Trophoblast cell (in vitro differentiated cells and primary cell): ENCODE data around the gene DTD1.

Experiments
- DNase-seq, 2 donors: peaks; one replicate each; pipeline ENCODE4 v3.0.0-alpha.2; 2016
- H2AFZ ChIP-seq: 2 replicates; pipeline ENCODE4 v1.6.1; 2013; ENCODE audit warnings: low read length, moderate library complexity, mild to moderate bottlenecking; ENCODE audit not compliant: insufficient read depth, poor library complexity
- H2AK5ac ChIP-seq: 2 replicates; pipeline ENCODE4 v1.6.1; 2013; ENCODE audit warnings: mild to moderate bottlenecking, low read length
- H2BK120ac ChIP-seq: 2 replicates; pipeline ENCODE4 v1.6.1; 2013; ENCODE audit warnings: low read length, mild to moderate bottlenecking, moderate library complexity; ENCODE audit not compliant: insufficient read depth, poor library complexity
- H2BK12ac ChIP-seq: 2 replicates; pipeline ENCODE4 v1.6.1; 2013; ENCODE audit warnings: mild to moderate bottlenecking, low read length, moderate library complexity
- H2BK5ac ChIP-seq: 2 replicates; pipeline ENCODE4 v1.6.1; 2013; ENCODE audit warnings: low read length, low read depth, moderate library complexity, mild to moderate bottlenecking; ENCODE audit not compliant: poor library complexity
- H3K14ac ChIP-seq: 2 replicates; pipeline ENCODE4 v1.6.1; 2013; ENCODE audit warnings: mild to moderate bottlenecking, low read length
- H3K18ac ChIP-seq: 2 replicates; pipeline ENCODE4 v1.6.1; 2013; ENCODE audit warnings: mild to moderate bottlenecking, low read length
- H3K23ac ChIP-seq: 2 replicates; pipeline ENCODE4 v1.6.1; 2013; ENCODE audit warnings: low read length
- H3K27ac ChIP-seq: 2 replicates; pipeline ENCODE4 v1.5.1; 2013; ENCODE audit warnings: low read depth, mild to moderate bottlenecking, inconsistent platforms, low read length, moderate library complexity
- H3K27me3 ChIP-seq: 2 replicates; pipeline ENCODE4 v1.6.1; 2013; ENCODE audit warnings: inconsistent platforms, mild to moderate bottlenecking, low read length, moderate library complexity; ENCODE audit not compliant: insufficient read depth
- H3K36me3 ChIP-seq, 2 experiments: 1 replicate in 1 of 2; 2 replicates in 1 of 2; pipeline ENCODE4 v1.6.1; 2013; ENCODE audit warnings: low read length in 2 of 2, mild to moderate bottlenecking in 2 of 2, moderate library complexity in 1 of 2; ENCODE audit not compliant: insufficient read depth in 2 of 2, control insufficient read depth in 1 of 2
- H3K4ac ChIP-seq: 2 replicates; pipeline ENCODE4 v1.6.1; 2013; ENCODE audit warnings: low read depth, mild to moderate bottlenecking, low read length, moderate library complexity
- H3K4me1 ChIP-seq, 2 experiments: 1 replicate in 1 of 2; 2 replicates in 1 of 2; pipeline ENCODE4 v1.6.1; 2013; ENCODE audit warnings: low read length in 2 of 2, mild to moderate bottlenecking in 2 of 2, moderate library complexity in 1 of 2; ENCODE audit not compliant: insufficient read depth in 2 of 2, control insufficient read depth in 1 of 2
- H3K4me2 ChIP-seq: 2 replicates; pipeline ENCODE4 v1.6.1; 2013; ENCODE audit warnings: inconsistent platforms, mild to moderate bottlenecking, low read length, moderate library complexity
- H3K4me3 ChIP-seq: 2 replicates; pipeline ENCODE4 v1.5.1; 2013; ENCODE audit warnings: mild to moderate bottlenecking, low read depth, low read length, inconsistent platforms
- H3K79me1 ChIP-seq: one replicate; pipeline ENCODE4 v1.6.1; 2013; ENCODE audit warnings: low read length
- H3K79me2 ChIP-seq: 2 replicates; pipeline ENCODE4 v1.6.1; 2013; ENCODE audit warnings: low read length, mild to moderate bottlenecking; ENCODE audit not compliant: control insufficient read depth, insufficient read depth, poor library complexity
- H3K9ac ChIP-seq: 2 replicates; pipeline ENCODE4 v1.6.1; 2013; ENCODE audit warnings: mild to moderate bottlenecking, low read length
- H3K9me3 ChIP-seq: 2 replicates; pipeline ENCODE4 v1.6.1; 2013; ENCODE audit warnings: low read depth, mild to moderate bottlenecking, control low read depth, inconsistent platforms, low read length; ENCODE audit not compliant: insufficient read depth
- H4K12ac ChIP-seq: 2 replicates; pipeline ENCODE4 v1.6.1; 2013; ENCODE audit warnings: low read depth, mild to moderate bottlenecking, low read length, moderate library complexity
- H4K8ac ChIP-seq: 2 replicates; pipeline ENCODE4 v1.6.1; 2013; ENCODE audit warnings: low read depth, mild to moderate bottlenecking, low read length, moderate library complexity
- H4K91ac ChIP-seq: one replicate; pipeline ENCODE4 v1.6.1; 2013; ENCODE audit warnings: low read depth, mild to moderate bottlenecking, low read length, moderate library complexity
- WGBS: extraction: QIAGEN DNeasy Blood & Tissue Kit; methylation state at CpG from one replicate; pipeline ENCODE4 v1.1.7; 2013; ENCODE audit warnings: missing lambda C conversion rate; ENCODE audit not compliant: insufficient read length, insufficient coverage; ENCODE audit errors: extremely low coverage; 5-methylcytosine and 5-hydroxymethylcytosine counted together

The DTD1 gene

GRCh38 chr20:18589941-18590674 is 2.3 kb downstream of the DTD1 start:
- H3K18ac ChIP-seq: no peak overlapping the region
- H3K9me3 ChIP-seq: no peaks in the 10 kb centered on the region
- peaks cover 3% of the 10 kb centered on the region for H3K79me2 ChIP-seq
- H2AFZ ChIP-seq: no peak overlapping the region
- WGBS: no CpG with 5 or more reads among the region's 8 CpGs
- no peak overlapping the region for H4K12ac ChIP-seq
- no peak overlapping the region for H2BK12ac ChIP-seq
- H3K79me1 ChIP-seq: peaks cover 5% of the 10 kb centered on the region
- no peak overlapping the region for H3K4me2 ChIP-seq
- H3K27me3 ChIP-seq: no peaks in the 10 kb centered on the region
- no peak overlapping the region for H4K91ac ChIP-seq
- no peak overlapping the region for H3K4ac ChIP-seq
- DNase-seq: no peak
- no peak overlapping the region for H2BK5ac ChIP-seq
- H3K4me1 ChIP-seq: peaks cover 2 to 5% of the 10 kb centered on the region in 2 experiments
- no peaks in the 10 kb centered on the region for H3K36me3 ChIP-seq
- H2BK120ac ChIP-seq: no peak overlapping the region
- H3K23ac ChIP-seq: no peak overlapping the region
- no peak overlapping the region for H3K9ac ChIP-seq
- H3K4me3 ChIP-seq: no peak overlapping the region
- no peak overlapping the region for H2AK5ac ChIP-seq
- H3K27ac ChIP-seq: no peak overlapping the region
- no peak overlapping the region for H4K8ac ChIP-seq
- no peak overlapping the region for H3K14ac ChIP-seq

GRCh38 chr20:18596270-18596669 is 8.4 kb downstream of the DTD1 start:
- no peaks in the 10 kb centered on the region for H3K9me3 ChIP-seq
- H3K27me3 ChIP-seq: no peaks in the 10 kb centered on the region
- H3K4me3 ChIP-seq: no peak overlapping the region
- no peak overlapping the region for H3K4ac ChIP-seq
- no peaks in the 10 kb centered on the region for H3K79me2 ChIP-seq
- H2BK12ac ChIP-seq: no peak overlapping the region
- H3K18ac ChIP-seq: no peak overlapping the region
- H3K4me2 ChIP-seq: no peak overlapping the region
- no peak overlapping the region for H2BK5ac ChIP-seq
- no peak overlapping the region for H2AK5ac ChIP-seq
- DNase-seq: no peak
- no peak overlapping the region for H3K23ac ChIP-seq
- H3K4me1 ChIP-seq: no peaks in the 10 kb centered on the region
- no peak overlapping the region for H2BK120ac ChIP-seq
- no peak overlapping the region for H4K8ac ChIP-seq
- H3K14ac ChIP-seq: no peak overlapping the region
- H2AFZ ChIP-seq: no peak overlapping the region
- no peaks in the 10 kb centered on the region for H3K79me1 ChIP-seq
- no peak overlapping the region for H4K12ac ChIP-seq
- H3K9ac ChIP-seq: no peak overlapping the region
- H3K27ac ChIP-seq: no peak overlapping the region
- H3K36me3 ChIP-seq: peaks cover 0 to 2% of the 10 kb centered on the region in 2 experiments
- H4K91ac ChIP-seq: no peak overlapping the region

GRCh38 chr20:18609741-18610140 is 21.9 kb downstream of the DTD1 start:
- no peaks in the 10 kb centered on the region for H3K36me3 ChIP-seq
- H2AK5ac ChIP-seq: no peak overlapping the region
- no peak overlapping the region for H4K12ac ChIP-seq
- H3K9ac ChIP-seq: no peak overlapping the region
- no peak overlapping the region for H2BK120ac ChIP-seq
- no peak overlapping the region for H3K23ac ChIP-seq
- H4K91ac ChIP-seq: no peak overlapping the region
- H2BK5ac ChIP-seq: no peak overlapping the region
- no peaks in the 10 kb centered on the region for H3K79me1 ChIP-seq
- no peak overlapping the region for H3K4me2 ChIP-seq
- no peaks in the 10 kb centered on the region for H3K9me3 ChIP-seq
- H3K27me3 ChIP-seq: no peaks in the 10 kb centered on the region
- H3K27ac ChIP-seq: no peak overlapping the region
- no peak overlapping the region for H3K18ac ChIP-seq
- no peaks in the 10 kb centered on the region for H3K79me2 ChIP-seq
- H3K4ac ChIP-seq: no peak overlapping the region
- H3K14ac ChIP-seq: no peak overlapping the region
- H2AFZ ChIP-seq: no peak overlapping the region
- DNase-seq: no peak
- H4K8ac ChIP-seq: no peak overlapping the region
- H3K4me1 ChIP-seq: no peaks in the 10 kb centered on the region
- H2BK12ac ChIP-seq: no peak overlapping the region
- H3K4me3 ChIP-seq: no peak overlapping the region

GRCh38 chr20:18611492-18611891 is 23.6 kb downstream of the DTD1 start:
- no peak overlapping the region for H3K27ac ChIP-seq
- no peaks in the 10 kb centered on the region for H3K27me3 ChIP-seq
- no peaks in the 10 kb centered on the region for H3K4me1 ChIP-seq
- H3K18ac ChIP-seq: no peak overlapping the region
- no CpG with 5 or more reads among the region's 8 CpGs for WGBS
- H2AFZ ChIP-seq: no peak overlapping the region
- no peak overlapping the region for H3K14ac ChIP-seq
- no peak overlapping the region for H3K23ac ChIP-seq
- H3K9me3 ChIP-seq: no peaks in the 10 kb centered on the region
- no peak overlapping the region for H2AK5ac ChIP-seq
- no peak overlapping the region for H2BK12ac ChIP-seq
- no peak overlapping the region for H2BK5ac ChIP-seq
- H3K79me2 ChIP-seq: no peaks in the 10 kb centered on the region
- no peak overlapping the region for H4K12ac ChIP-seq
- H3K9ac ChIP-seq: no peak overlapping the region
- no peak overlapping the region for H4K91ac ChIP-seq
- H2BK120ac ChIP-seq: no peak overlapping the region
- no peak overlapping the region for H3K4me2 ChIP-seq
- no peak overlapping the region for H4K8ac ChIP-seq
- no peaks in the 10 kb centered on the region for H3K36me3 ChIP-seq
- H3K4ac ChIP-seq: no peak overlapping the region
- no peaks in the 10 kb centered on the region for H3K79me1 ChIP-seq
- no peak overlapping the region for H3K4me3 ChIP-seq
- DNase-seq: no peak
